IPS-NIHi7 (cell line): Measurements from ENCODE around the gene ARL5C.

ENCODE experiments used
- DNase-seq: peaks from one replicate; pipeline ENCODE4 v3.0.0; 2012; ENCODE audit warnings: mixed read lengths; ENCODE audit errors: extremely low spot score

Gene ARL5C

GRCh38 chr17:39108461-39109375 is 57.2 kb downstream of the ARL5C start:
- no peak for DNase-seq

DNA sequence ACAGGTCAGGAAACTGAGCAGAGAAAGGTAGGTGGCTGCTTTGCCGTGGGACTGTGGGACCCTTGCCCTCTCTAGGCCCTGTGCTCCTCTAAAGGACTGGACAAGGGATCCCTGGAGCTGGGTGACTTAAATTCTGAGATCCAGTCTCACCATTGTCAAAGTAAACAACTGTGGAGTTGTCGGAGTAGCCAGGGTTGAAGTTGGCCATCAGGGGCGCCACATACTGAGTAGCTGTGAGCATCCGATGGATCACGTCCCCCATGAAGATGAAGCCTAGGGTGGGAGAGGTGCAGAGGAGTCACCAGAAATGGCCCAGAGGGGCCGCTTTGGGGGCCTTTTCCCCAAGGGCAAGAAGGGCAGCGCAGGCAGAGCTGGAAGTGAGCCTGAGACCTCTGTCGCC is 58.0 kb downstream of the ARL5C start:
- DNase-seq = no peak

DNA sequence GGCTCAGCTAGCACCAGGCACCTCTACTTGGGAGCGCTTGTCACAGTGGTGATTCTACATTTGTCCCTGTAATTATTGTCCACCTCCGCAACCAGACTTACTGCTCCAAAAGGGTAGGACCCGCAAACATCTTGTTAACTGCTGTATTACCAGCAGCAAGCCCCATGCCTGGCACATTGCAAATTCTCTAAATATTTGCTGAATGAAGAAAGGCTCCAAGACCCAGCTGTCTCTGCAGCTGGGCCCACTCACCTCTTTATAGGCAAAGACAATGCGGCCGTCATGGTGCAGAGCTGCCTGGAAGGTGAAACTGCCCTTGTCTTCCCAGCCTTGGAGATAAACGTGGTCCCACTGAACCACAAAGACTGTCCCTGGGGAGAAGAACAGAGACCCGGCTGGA is 58.8 kb downstream of the ARL5C start:
- DNase-seq = no peak
